GM19025 (cell line): ENCODE results near the gene NAT8L.

ENCODE experiments used
- ATAC-seq: cut with Tn5 transposase; IDR thresholded peaks from one replicate; pipeline ENCODE4 v1.9.1; 2021; ENCODE audit warnings: mild to moderate bottlenecking, low read depth, moderate library complexity; ENCODE audit not compliant: unreplicated experiment

Gene NAT8L

DNA sequence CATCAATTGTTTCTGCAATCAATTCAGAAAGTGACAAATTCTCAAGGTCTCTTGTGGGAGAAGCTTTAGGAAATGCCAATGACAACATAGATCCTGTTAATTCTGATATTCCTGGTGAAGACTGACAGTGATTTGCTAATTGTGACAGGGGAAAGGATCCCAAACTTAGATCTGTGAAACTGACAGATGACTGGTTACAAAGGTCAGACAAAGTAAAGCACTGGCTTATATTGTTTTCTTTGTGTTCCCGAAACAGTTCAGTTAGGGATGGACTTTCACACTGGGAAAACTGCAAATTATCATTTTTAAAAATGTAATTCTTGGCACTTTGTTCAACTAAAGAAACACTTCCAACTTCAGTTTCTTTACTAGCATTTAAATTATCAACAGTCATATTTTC is 30.1 kb downstream of the NAT8L start:
- no peak for ATAC-seq

GRCh38 chr4:2090642-2091041 is 31.5 kb downstream of the NAT8L start:
- no peak for ATAC-seq

DNA sequence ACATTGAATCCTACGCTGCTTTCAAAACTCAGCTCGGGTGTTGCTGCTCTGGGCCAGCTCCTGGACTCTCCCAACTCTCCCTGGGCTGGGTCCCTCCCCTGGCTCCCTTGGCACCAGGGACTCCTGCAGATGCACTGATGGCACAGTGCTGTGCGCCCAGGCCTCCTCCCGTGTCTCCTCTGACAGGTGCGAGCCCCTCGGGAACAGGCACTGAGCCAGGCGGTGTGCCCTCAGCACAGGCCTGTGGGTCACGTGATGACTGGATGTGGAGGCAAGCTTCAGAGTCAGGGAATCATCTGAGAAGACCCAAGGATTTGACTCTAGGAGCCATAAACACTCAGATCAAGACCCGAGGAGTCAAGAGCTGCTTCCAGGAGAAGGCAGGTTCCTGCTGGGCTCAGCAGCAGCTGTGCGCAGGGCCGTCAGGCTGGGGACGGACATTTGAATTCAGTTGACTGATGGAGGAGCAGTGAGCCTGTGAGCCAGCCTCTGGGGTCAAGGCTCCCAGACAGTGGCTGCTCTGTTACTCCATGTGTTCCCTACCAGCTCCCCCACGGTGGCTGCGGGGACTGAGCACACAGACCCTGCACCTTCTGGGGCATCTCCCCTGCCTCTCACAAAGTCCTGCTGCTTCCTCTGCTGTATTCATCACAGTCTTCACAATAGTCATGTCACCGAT is 33.0 kb downstream of the NAT8L start:
- ATAC-seq = no peak

GRCh38 chr4:2092669-2093053 is 33.5 kb downstream of the NAT8L start:
- ATAC-seq = no peak

- no peak for ATAC-seq
Observed at GRCh38 chr4:2093265-2093664, 34.1 kb downstream of the NAT8L start.

GRCh38 chr4:2094545-2094944 is 35.4 kb downstream of the NAT8L start:
- ATAC-seq = no peak

GRCh38 chr4:2095236-2096072 is 36.3 kb downstream of the NAT8L start:
- no peak for ATAC-seq

- no peak for ATAC-seq
Observed at GRCh38 chr4:2096073-2096609, 37.0 kb downstream of the NAT8L start.

DNA sequence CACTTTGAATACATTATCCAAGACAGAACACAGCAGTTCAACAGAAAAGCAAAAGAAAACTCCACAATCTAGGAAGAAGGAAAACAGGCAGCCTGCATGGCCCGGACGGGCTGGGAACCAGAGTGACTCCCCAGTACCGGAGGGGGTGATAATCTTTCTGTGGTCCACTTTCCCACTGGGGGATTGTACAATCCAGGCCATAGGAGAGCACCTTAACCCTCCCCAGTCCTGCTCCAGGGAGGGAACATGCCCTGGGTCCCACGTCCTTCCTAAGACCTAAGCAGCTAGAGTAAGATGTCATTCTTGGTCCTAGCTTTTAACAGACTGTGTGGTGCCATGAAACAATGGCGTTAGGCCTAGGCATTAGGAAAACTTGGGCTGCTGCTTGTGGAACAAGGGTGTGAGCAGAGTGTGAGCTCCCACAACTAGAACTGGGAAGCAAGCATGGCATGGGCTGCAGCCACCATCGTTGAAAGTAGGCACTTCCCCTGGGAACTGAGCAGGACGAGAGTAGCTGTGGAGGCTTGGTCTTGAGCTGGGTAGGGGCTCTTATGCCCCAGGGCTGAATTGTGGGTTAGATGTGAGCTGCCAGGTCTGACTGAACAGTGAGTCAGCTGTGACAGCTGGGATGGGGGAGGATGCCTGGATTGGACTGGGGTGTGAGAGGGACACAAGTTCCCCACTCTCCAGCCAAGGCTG is 42.4 kb downstream of the NAT8L start:
- no peak for ATAC-seq

- ATAC-seq = no peak
Observed at GRCh38 chr4:2102045-2102883, 43.1 kb downstream of the NAT8L start.

DNA sequence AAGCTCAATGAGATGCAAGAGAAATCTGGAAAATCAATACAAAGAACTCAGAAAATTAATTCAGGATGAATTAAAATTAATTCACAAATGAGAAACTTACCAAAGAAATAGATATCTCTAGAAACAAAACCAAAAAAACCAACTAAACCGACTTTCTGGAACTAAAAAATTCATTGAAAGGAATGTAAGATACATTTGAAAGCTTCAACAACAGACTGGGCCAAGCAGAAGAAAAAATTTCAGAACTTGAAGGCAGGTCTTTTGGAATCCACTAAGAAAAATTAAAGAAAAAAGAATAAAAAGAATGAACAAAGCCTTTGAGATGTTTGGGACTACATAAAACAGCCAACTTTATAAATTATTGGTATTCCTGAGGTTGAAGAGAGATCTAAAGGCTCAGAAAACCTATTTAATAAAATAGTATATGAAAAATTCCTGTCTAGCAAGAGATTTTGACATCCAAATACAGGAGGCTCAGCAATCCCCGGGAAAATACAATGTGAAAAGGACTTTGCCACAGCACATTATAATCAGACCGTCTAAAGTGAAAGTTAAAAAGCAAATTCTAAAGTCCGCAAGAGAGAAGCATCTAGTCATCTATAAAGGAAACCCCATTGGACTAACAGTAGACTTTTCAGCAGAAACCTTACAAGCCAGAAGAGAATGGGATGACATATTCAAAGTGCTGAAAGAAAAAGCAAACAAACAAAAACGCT is 44.2 kb downstream of the NAT8L start:
- no peak for ATAC-seq

GRCh38 chr4:2103843-2104547 is 44.9 kb downstream of the NAT8L start:
- no peak for ATAC-seq

DNA sequence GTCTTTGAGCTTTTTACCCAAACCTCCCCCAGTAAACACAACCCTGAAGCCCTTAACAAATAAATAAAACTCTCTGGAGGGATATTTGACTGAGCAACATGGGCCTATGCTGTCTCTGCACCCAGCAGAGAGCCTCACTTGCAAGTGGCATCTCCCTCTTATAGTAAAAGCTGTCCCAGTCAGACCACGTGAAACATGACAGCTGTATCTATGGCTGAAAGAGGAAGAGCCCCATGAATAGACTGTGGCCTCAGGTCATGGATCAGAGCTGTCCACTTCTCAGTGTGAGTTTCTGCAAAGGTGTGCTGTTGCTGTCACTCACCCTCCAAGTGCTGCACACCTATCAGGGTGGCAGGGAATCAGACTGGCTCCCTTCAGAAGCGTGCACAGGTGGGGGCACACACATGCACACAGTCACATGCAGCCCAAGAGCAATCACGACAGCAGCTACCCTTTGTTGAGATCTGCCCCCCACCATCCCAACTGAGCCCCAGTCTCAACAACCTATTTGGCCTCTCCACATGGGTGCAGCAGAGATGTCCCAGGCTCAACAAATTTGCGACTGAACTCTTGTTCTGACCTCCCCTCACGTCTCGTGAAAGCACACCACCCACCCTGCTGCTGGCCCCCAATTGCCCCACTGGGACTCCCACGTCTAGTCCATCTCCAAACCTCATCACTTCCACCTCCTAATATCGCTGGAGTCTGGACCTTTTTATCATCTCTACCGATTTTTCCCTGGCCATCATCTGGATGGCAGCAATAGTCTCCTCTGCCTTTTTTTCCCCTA is 45.6 kb downstream of the NAT8L start:
- ATAC-seq = no peak

- no peak for ATAC-seq
Observed at GRCh38 chr4:2105559-2105958, 46.4 kb downstream of the NAT8L start.

GRCh38 chr4:2116687-2117400 is 57.7 kb downstream of the NAT8L start:
- ATAC-seq = no peak
